SK-N-DZ (cell line): ENCODE data around the gene PCDHGA7.
"Not testable (repeated sequence)": the region's sequence is repeated elsewhere in the genome, so short reads cannot be mapped to it uniquely, and the experiment has no call there.

ENCODE experiments used
- DNase-seq: peaks from one replicate; pipeline ENCODE4 v3.0.0-alpha.2; 2015; ENCODE audit warnings: low spot score

The PCDHGA7 gene

GRCh38 chr5:141398608-141399007, 16.1 kb downstream of the PCDHGA7 start:
- no peak for DNase-seq

- no peak for DNase-seq
These were observed 17.2 kb downstream of the PCDHGA7 start for GRCh38 chr5:141399555-141400258.

GRCh38 chr5:141402553-141403243, 20.2 kb downstream of the PCDHGA7 start, which contains the start of gene PCDHGA9:
Gene PCDHGA9, plus strand, starts transcription at chr5:141402778. Its CDS starts 175 bp downstream, at chr5:141402953.
- DNase-seq, result peak; percentile 47

GRCh38 chr5:141403387-141403786, 20.8 kb downstream of the PCDHGA7 start:
- no peak for DNase-seq

GRCh38 chr5:141407790-141408505, 25.4 kb downstream of the PCDHGA7 start, which contains the start of gene PCDHGB6:
Gene PCDHGB6, plus strand, starts transcription at chr5:141408021. Its CDS starts 182 bp downstream, at chr5:141408203.
- peak; percentile 73 for DNase-seq

- DNase-seq, result no peak
These were observed 27.2 kb downstream of the PCDHGA7 start for GRCh38 chr5:141409598-141410306.

- no peak for DNase-seq
These were observed 29.0 kb downstream of the PCDHGA7 start for GRCh38 chr5:141411575-141411974.

- no peak for DNase-seq
These were observed 30.5 kb downstream of the PCDHGA7 start, which contains the start of gene PCDHGA10 for GRCh38 chr5:141412854-141413539. Gene PCDHGA10, plus strand, starts transcription at chr5:141412987. Its CDS starts 189 bp downstream, at chr5:141413176.

GRCh38 chr5:141413540-141414069, 31.1 kb downstream of the PCDHGA7 start:
- DNase-seq, result no peak

GRCh38 chr5:141414548-141415274, 32.2 kb downstream of the PCDHGA7 start:
- not testable (repeated sequence) for DNase-seq

- DNase-seq, result not testable (repeated sequence)
These were observed 32.7 kb downstream of the PCDHGA7 start for GRCh38 chr5:141415275-141415618.

- DNase-seq, result peak; percentile 29
These were observed 35.1 kb downstream of the PCDHGA7 start, which contains the start of gene PCDHGB7 for GRCh38 chr5:141417494-141418172. Gene PCDHGB7, plus strand, starts transcription at chr5:141417677. Its CDS starts 183 bp downstream, at chr5:141417860.

- DNase-seq, result no peak
These were observed 36.7 kb downstream of the PCDHGA7 start for GRCh38 chr5:141419074-141419880.

- DNase-seq, result no peak
These were observed 38.4 kb downstream of the PCDHGA7 start, which contains the start of gene PCDHGA11 for GRCh38 chr5:141420855-141421488. Gene PCDHGA11, plus strand, starts transcription at chr5:141421051. Its CDS starts 177 bp downstream, at chr5:141421228.

- no peak for DNase-seq
These were observed 38.9 kb downstream of the PCDHGA7 start for GRCh38 chr5:141421489-141421855.

GRCh38 chr5:141422742-141423291, 40.3 kb downstream of the PCDHGA7 start:
- DNase-seq, result no peak

- no peak for DNase-seq
These were observed 45.4 kb downstream of the PCDHGA7 start for GRCh38 chr5:141427783-141428426.
